Measurements from ENCODE around the gene ITK. TPM values are rescaled to one million over a fixed set of nuclear protein-coding genes. Genes with fewer than 3 reads are reported as not detected.
A peak's percentile ranks its signal among the peaks of the same experiment; 100 is the strongest.

ITK gene
- total and polyA plus RNA-seq, 12 donors, result 0.09 to 4.7 (median 0.68) TPM; not detected in 1

DNA sequence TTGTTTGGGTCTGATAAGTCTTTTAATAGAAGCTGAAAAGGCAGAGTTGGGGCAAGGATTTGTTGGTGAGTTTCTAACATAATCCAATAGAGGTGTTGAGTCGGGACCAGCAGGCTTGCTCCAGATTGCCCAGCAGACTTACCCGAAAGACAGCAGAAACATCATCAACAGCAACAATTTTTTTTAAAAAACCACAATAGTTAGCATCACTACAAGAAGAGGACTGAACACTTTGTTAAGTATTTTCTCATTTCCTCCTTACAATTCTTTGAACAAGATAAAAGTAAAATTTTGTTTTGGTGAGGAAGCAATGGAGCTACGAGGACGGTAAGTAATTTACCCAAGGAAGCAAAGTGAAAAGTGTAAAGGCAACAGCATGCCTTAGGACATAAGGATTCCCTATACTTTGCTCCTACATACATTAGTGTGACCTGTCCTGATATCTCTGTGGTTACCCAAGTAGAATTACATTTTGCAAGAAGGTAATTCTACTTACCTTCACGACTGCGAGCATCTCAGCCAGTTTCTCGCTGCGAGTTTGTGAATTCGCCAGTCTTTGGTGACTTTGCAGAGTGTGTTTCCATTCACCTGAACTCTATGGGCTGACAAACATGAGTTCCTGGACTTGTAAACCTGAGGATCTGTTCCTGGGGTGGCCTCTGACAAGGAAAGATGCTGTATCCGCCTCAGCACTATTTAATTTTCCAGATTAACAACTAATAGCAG is 13.2 kb downstream of the ITK start:
- Histone ChIP-seq H3K27me3 (peaks cover 0 to 33% (median 5%) of the 10 kb centered on the region in 7 donors), H3K4me3 (peak overlapping the region in 1 of 10 donors; percentile 14), H3K9me3 (peaks cover 0 to 8% (median 0%) of the 10 kb centered on the region in 11 donors), H3K36me3 (no peaks in the 10 kb centered on the region), H3K4me1 (peaks cover 0 to under 1% (median 0%) of the 10 kb centered on the region in 9 donors), H3K27ac (peak overlapping the region in 1 of 10 donors; percentile 70)
- TF ChIP-seq CTCF (IDR thresholded peaks at IDR 0.05), result no peak
- DNase-seq, result no peak
- no peak for ATAC-seq
- WGBS, 2 donors, result 86 to 89% methylated on average over 10 of the region's 10 CpGs
- intact Hi-C loops (cut with DNase I), result no loop called here

DNA sequence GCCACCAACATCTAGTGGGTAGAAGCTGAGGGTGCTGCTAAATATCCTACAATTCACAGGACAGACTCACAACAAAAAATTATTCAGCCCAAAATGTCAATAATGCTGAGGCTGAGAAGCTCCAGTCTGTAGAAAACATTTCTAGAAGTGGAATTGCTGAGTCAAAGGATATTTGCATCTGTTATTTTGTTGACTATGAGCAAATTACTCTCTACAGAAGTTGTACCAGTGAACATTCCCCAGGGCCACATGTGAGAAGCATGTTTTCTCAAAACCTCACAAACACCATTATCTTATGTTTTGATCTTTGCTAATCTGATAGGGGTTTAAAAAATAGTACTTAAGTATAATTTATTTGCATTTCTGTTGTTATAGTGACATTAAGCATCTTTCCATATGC is 15.4 kb downstream of the ITK start:
- Histone ChIP-seq H3K27ac (no peak overlapping the region), H3K27me3 (peaks cover 0 to 50% (median 21%) of the 10 kb centered on the region in 7 donors), H3K36me3 (no peaks in the 10 kb centered on the region), H3K4me3 (no peak overlapping the region), H3K4me1 (peaks cover 0 to 5% (median 0%) of the 10 kb centered on the region in 9 donors), H3K9me3 (peaks cover 0 to 8% (median 0%) of the 10 kb centered on the region in 11 donors)
- TF ChIP-seq CTCF (IDR thresholded peaks at IDR 0.05), result no peak
- no peak for DNase-seq
- ATAC-seq, result no peak
- intact Hi-C loops (cut with DNase I), result no loop called here

DNA sequence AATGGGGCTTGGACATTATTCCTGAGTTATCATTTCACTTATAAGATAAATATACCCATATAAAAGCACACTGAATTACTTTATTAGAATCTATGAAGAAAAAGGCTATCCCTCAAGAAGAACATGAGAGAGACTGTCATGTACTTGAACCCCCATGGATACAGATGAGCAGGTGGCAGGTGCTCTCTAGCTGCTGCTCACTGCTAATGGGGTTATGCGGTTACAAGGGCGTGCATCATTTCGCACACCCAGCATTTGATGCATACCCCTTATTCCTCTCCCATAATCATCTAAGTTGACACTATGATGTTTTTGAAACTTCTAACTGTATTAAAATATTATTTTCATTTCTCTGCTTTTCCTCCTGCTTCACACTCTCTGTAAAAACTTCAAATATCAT is 16.4 kb downstream of the ITK start:
- peaks cover 0 to 46% (median 21%) of the 10 kb centered on the region in 7 donors for H3K27me3 ChIP-seq
- ATAC-seq, result no peak
- WGBS, 2 donors, result 94 to 97% methylated on average over 3 of the region's 3 CpGs

More for the DNA sequence above, 16.4 kb downstream of the ITK start:
- Histone ChIP-seq H3K4me3 (no peak overlapping the region), H3K36me3 (no peaks in the 10 kb centered on the region), H3K9me3 (peaks cover 0 to 8% (median 0%) of the 10 kb centered on the region in 11 donors), H3K4me1 (peaks cover 0 to 5% (median 0%) of the 10 kb centered on the region in 9 donors), H3K27ac (no peak overlapping the region)
- intact Hi-C loops (cut with DNase I), result no loop called here
- DNase-seq, result no peak
- no peak for TF ChIP-seq CTCF (IDR thresholded peaks at IDR 0.05)
